HG02938 (cell line): Measurements from ENCODE around the gene TXNRD1.

ENCODE experiments used
- ATAC-seq: cut with Tn5 transposase; IDR thresholded peaks from one replicate; pipeline ENCODE4 v1.9.1; 2021; ENCODE audit warnings: mild to moderate bottlenecking, moderate library complexity; ENCODE audit not compliant: unreplicated experiment

The TXNRD1 gene

DNA sequence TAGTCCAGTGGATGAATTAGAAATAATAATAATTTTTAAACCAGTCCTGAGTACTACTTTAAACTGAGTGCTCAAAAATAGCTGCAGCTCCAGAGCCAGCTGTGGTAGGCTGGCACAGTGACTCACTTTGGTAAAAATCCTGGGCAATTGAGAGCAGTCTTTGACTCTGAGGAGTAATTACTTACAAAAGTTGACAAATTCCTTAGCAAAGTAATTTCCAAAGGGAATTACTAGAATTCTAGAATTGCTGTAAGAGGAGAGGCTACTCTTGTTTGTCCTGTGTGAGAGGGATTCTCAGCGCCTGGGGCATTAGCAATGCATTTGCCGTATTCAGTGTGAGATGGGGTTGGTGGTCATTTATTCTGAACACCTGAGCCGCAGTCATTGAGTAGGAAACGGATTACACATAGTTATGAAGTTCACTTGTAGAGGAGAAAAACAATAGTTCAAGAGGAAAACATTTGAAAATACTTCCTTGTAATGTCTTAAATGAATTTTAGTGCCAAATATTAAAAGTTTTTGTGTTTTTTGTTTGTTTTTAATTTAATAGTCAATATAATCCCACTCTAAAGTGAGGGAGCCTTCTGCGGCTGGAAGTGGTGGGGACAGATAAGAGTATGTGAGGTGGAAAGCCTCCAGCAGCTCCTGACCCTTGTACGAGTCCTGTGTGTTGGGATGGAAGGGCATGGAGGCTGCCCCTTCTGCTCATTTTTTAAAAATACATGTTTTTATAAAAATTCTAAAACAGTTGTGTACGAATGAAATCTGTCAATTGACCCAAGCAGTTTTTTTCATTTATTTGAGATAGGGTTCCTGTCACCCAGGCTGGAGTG lies 129.9 kb downstream of the TXNRD1 start:
- ATAC-seq, result no peak

GRCh38 chr12:104347374-104348075 lies 131.9 kb downstream of the TXNRD1 start:
- no peak for ATAC-seq

DNA sequence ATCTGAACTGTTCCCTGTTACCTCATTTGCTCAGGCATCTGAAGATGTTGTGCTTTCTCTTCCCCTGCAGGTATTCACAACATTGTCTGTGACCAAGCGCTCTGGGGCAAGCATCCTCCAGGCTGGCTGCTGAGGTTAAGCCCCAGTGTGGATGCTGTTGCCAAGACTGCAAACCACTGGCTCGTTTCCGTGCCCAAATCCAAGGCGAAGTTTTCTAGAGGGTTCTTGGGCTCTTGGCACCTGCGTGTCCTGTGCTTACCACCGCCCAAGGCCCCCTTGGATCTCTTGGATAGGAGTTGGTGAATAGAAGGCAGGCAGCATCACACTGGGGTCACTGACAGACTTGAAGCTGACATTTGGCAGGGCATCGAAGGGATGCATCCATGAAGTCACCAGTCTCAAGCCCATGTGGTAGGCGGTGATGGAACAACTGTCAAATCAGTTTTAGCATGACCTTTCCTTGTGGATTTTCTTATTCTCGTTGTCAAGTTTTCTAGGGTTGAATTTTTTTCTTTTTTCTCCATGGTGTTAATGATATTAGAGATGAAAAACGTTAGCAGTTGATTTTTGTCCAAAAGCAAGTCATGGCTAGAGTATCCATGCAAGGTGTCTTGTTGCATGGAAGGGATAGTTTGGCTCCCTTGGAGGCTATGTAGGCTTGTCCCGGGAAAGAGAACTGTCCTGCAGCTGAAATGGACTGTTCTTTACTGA lies 132.9 kb downstream of the TXNRD1 start:
- ATAC-seq, result no peak

DNA sequence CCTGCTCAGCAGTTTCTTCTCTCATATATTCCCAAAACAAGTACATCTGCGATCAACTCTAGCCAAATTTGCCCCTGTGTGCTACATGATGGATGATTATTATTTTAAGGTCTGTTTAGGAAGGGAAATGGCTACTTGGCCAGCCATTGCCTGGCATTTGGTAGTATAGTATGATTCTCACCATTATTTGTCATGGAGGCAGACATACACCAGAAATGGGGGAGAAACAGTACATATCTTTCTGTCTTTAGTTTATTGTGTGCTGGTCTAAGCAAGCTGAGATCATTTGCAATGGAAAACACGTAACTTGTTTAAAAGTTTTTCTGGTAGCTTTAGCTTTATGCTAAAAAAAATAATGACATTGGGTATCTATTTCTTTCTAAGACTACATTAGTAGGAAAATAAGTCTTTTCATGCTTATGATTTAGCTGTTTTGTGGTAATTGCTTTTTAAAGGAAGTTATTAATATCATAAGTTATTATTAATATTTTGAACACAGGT lies 133.5 kb downstream of the TXNRD1 start:
- no peak for ATAC-seq

DNA sequence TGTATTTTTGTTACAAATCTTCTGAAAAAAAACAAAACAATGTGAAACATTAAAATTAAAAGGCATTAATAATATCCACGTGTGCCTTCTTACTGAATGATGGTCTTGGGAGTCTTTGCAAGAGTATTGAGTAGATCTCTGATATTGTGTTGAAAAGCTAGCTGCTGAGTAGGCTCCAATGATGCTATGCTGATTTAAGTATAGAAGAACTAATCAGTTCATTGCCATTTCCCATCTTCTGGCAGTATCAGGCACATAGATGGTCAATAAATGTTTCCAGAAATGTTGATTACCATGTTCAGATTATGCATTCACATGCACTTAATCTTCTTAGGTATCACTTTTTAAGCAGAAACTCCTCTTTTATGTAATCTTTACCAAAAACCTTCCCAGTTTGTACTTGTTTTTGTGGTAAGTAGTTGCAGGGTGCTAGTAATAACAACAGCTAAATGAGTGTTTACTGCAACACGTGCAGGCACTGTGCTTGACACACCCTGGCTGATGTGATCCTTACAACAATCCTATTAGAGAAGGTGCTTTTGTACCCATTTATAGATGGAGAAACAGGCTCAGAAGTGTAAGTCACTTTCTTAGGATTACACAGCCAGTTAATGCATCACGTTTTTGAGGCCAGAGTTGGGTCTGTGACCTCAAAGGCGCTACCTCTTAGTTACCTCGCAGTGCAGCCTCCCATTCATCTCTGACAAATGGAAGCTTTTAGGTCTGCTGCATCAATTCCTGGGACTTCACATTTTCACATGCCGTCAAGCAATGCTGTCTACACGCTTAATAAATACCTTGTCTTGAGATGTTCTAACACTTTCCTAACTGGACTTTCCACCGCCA lies 134.9 kb downstream of the TXNRD1 start:
- no peak for ATAC-seq

DNA sequence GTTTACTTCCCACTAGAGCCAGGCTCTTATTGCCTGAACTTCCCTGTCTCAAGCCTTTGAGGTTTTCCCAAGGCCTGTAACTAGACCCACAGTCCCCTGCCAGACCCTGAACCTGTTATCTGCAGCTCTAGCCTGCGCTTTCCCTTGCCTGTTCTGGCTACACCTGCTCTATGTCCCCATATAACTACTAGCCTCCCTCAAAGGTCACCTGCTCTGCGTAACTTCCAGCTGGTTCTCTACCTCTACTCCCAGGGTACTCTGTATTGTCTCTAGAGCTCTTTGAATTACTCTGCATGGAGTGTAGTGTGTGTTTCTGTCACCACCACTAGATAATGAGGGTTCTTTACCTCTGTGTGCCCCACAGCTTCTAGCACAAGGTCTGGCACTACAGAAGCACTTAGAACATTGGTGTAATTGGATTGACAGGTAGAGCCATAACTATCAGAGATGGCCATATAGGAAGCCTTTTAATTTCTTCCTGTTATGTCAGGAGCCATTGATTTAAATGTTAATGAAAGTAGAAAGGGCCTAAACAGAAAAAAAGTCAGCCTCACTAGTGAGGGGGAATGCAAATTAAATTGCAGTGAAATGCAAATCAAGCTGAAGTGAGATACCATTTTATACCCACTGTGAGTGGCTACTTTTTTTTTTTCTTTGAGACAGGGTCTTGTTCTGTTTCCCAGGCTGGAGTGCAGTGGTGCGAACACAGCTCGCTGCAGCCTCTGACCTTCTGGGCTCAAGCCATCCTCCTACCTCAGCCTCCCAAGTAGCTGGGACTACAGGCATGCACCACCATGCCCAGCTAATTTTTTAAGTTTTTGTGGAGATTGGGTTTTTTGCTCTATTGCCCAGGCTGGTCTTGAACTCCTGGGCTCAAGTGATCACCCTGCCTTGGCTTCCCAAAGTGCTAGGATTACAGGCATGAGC lies 135.7 kb downstream of the TXNRD1 start:
- no peak for ATAC-seq

GRCh38 chr12:104352106-104352713 lies 136.6 kb downstream of the TXNRD1 start:
- no peak for ATAC-seq

DNA sequence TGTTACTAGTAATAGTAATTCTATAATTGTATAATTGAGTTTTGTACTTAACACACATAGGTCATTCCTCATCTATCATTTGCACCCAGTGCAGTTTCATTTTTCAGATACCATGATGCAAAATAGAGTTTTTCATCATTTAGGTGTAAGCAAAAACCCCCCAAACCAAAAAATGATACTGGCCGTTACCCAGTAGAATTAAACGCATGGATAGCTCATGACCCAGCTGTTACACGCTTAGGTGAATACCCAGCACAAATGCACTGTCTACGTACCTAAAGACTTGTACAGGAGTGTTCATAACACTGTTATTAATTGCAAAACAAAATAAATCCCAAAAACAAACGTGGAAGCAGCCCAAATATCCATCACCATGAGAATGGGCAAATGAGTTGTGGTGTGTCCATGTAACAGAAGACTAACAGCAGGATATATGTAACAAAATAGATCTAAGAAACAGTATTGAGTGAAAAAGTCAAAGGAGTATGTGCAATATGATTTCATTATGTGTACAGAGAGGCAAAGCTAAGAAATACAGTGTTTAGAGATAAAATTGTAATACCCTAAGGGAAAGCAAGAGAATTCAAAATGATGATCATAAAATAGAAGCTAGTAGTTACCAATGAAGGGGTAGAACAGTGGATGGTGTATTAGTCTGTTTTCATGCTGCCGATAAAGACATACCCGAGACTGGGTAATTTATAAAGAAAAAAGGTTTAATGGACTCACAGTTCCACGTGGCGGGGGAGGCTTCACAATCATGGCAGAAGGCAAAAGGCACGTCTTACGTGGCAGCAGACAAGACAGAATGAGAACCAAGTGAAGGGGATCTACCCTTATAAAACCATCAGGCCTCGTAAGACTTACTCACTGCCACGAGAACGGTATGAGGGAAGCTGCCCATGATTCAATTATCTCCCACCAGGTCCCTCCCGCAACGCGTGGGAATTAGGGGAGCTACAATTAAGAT lies 137.7 kb downstream of the TXNRD1 start:
- no peak for ATAC-seq

DNA sequence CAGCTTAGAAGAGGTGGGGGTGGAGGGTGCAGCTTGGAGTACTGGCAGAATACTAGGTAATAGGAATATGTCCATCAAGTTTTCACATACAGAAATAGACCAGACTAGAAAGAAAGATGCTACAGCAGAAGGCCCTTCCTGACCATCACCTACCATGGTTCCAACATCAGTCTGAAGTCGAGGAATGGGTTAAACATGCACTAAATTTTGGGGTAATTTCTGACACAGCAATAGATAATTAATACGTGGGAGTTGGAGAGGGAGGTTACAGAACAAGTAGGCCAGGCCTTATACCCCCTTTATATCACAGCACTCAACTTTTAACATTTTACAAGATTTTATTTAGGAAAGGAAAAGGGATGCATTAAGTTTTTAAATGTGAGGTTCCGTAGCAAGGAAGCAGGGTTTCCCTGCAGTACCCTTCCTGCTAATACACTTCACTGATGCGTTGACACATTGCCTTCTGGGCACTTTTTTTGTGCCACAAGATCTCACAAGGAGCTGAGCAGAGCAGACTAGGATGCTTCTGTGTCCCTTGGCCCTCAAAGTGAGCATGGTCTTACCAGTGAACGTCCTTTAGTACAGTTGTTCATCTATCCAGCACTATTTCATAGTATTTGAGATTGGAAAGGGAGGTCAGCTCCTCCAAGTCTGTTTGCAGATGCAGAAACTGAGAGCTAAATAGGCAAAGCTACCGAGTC lies 138.7 kb downstream of the TXNRD1 start:
- ATAC-seq, result no peak

DNA sequence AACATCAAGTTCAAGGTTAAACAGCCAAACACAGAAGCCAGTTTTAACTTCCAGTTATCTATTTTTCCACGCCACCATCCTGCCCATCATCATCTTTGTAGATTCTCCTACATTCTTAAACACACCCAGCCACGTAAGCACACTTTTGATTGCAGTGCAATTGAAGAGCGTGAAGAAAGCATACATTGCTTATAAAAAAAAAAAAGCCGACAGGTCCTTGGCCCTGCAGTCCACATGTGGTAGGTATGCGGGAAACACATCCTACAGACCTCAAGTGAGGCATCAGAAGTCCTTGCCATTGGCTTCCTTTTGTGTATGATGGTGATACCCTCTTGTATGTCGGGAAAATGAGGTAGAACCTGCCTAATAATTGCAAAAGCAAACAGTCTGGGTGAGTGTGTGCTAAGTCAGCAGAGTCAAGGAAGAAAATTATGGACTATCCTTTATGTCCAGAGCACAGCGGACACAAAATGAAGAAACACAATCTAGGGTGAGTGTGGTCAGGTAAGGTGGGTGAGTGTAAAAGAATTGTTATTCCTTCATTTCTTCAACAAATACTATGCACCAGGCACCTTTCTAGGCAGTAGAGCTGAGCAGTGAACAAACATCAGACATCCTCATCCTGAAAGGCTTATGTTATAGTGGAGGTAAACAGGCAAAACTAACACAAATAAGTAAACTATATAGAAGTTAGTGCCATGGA lies 139.4 kb downstream of the TXNRD1 start:
- ATAC-seq, result no peak

DNA sequence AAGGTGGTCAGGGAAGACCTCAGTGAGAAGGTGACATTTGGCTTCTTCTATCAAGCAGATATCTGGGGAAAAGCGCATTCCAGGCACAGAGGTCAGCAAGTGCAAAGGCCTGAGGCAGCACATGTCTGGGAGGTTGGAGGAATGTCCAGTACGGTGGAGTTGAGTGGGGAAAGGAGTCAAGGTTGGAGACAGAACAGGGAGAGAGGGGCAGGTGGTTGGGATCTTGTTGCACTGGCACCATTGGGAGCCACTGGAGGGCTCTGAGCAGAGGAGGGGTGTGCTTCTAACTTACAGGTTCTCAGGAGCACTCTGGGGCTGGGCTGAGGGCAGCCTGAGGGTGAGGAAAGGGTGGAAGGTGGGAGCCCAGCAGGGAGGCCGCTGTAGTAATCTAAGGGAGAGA lies 140.1 kb downstream of the TXNRD1 start:
- no peak for ATAC-seq

- no peak for ATAC-seq
Observed at GRCh38 chr12:104356231-104357115, 140.9 kb downstream of the TXNRD1 start.

- ATAC-seq, result no peak
Observed at GRCh38 chr12:104357421-104357952, 141.9 kb downstream of the TXNRD1 start.

- ATAC-seq, result peak; percentile 79
Observed at GRCh38 chr12:104358353-104359003, 142.9 kb downstream of the TXNRD1 start.

GRCh38 chr12:104359216-104359615 lies 143.6 kb downstream of the TXNRD1 start:
- ATAC-seq, result no peak
